ENCODE measurements around the gene WWOX. TPM values are rescaled to one million over a fixed set of nuclear protein-coding genes. Genes with fewer than 3 reads are reported as not detected.

WWOX gene
- total RNA-seq, 4 donors from 2014 or later: 21.4 to 55.6 (median 33.2) TPM

DNA sequence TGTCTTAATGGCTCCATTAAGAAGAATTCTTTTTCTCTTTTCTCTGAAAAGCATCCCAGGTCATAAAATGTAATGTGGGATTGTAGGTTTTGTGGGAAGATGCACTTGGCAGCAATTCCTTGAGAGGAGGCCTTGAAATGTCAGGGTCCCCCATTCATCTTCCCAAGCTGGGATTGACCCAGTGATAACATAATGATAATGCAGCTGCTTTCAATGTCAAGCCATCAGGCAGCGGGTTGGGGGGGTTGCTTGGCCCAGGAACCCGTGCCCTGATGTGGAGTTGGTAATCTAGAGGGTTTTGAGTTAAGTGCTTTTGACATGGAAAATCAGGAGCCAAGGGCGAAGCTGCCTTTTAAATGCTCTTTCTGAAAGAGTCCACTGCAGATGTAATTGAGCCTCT lies 484.0 kb downstream of the WWOX start:
- ATAC-seq (ENCODE audit: low FRiP score): no peak
- TF ChIP-seq, protein P1, sequence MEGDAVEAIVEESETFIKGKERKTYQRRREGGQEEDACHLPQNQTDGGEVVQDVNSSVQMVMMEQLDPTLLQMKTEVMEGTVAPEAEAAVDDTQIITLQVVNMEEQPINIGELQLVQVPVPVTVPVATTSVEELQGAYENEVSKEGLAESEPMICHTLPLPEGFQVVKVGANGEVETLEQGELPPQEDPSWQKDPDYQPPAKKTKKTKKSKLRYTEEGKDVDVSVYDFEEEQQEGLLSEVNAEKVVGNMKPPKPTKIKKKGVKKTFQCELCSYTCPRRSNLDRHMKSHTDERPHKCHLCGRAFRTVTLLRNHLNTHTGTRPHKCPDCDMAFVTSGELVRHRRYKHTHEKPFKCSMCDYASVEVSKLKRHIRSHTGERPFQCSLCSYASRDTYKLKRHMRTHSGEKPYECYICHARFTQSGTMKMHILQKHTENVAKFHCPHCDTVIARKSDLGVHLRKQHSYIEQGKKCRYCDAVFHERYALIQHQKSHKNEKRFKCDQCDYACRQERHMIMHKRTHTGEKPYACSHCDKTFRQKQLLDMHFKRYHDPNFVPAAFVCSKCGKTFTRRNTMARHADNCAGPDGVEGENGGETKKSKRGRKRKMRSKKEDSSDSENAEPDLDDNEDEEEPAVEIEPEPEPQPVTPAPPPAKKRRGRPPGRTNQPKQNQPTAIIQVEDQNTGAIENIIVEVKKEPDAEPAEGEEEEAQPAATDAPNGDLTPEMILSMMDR (IDR thresholded peaks at IDR 0.05): no peak
- DNase-seq (ENCODE audit: low spot score): no peak

DNA sequence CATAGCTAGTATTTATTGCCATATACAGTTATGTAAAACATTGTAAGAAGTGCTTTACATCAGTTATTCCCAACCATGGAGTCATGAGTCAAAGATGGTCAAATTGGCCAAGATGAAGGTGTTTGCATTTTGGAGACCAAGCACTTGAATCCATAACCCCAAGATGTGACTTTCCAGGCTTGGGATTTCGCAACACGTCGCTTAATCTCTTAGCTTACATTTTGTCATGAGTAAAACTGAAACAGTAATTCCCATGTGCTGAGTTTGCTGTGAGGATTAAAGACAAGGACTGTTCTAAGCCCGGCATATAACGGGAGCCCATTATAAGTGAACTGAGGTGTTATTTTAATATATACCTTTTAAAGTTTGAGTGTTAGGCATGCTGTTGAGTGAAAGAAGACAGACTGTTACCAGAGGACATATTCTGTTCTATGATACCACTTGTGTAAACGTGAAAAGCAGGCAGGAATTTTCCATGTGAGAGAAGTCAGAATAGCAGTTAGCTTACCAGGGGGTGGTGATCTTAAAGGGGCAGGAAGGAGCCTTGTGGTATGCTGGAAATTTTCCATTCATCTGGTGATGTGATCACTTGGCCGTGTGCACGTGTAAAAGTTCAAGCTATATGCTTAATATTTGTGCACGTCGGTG lies 484.9 kb downstream of the WWOX start:
- DNase-seq (ENCODE audit: low spot score): no peak
- no peak for ATAC-seq (ENCODE audit: low FRiP score)
- TF ChIP-seq, protein P1 (IDR thresholded peaks at IDR 0.05): no peak

DNA sequence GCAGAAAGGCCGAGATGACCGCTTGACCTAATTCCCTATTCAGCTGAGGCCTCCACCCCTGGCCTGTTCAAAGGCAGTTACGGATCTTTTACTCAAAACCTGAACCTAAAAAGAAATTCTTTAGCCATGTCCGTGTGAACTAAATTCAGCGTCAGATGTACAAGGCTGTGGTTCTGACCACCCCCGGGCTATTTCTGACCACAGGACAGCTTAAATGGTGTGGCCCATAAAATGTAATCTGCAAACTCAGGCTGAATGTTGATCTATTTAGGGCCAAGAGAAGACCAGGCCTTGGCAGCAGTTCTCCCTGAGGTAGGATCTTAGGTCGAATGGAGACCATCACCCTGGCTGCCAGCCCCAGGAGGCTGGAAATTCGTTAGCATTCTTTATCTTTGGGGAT lies 485.5 kb downstream of the WWOX start:
- no peak for DNase-seq (ENCODE audit: low spot score)
- TF ChIP-seq, protein P1 (IDR thresholded peaks at IDR 0.05): no peak
- ATAC-seq (ENCODE audit: low FRiP score): no peak

DNA sequence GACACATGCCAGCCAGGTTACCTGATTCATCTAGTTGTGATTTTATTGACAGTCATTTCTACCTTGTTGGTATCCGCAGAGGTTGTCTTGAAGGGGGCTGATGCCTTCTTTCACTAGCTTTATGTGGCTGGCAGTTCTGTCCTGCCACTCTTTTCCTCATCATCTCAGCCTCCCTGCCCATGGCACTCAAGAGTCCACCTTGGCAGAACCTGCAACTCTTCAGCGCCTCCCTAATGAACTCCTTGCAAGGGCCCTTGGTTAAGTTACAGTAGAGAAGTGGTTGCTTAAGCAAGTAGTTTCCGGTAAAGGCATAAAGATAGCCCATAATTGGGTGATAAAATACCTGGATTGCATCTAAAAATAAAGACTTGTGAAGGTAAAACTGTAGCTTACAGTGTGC lies 489.9 kb downstream of the WWOX start:
- no peak for ATAC-seq (ENCODE audit: low FRiP score)
- no peak for DNase-seq (ENCODE audit: low spot score)
- TF ChIP-seq, protein P1 (IDR thresholded peaks at IDR 0.05): no peak

DNA sequence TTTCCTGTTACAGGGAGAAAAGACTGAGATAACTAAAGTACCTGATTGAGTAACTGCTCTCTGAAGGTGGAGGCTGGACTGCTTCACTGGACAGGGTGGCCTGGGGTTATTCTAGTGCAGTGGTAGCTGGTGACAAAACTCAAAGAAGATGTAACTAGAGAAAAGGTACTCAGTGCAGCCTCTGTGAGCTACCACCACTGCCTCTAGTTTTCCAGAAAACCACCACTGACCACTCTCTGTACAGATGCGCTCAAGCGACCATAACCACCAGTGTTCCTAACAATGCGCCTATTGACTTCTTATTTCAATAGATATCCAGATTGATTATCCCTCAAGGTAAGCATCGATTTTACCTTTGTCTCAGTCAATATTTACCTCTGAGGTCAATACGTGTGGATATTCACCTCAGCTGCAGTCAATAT lies 492.2 kb downstream of the WWOX start:
- TF ChIP-seq, protein P1 (IDR thresholded peaks at IDR 0.05): no peak
- DNase-seq (ENCODE audit: low spot score) (no peak), ATAC-seq (ENCODE audit: low FRiP score) (no peak)

DNA sequence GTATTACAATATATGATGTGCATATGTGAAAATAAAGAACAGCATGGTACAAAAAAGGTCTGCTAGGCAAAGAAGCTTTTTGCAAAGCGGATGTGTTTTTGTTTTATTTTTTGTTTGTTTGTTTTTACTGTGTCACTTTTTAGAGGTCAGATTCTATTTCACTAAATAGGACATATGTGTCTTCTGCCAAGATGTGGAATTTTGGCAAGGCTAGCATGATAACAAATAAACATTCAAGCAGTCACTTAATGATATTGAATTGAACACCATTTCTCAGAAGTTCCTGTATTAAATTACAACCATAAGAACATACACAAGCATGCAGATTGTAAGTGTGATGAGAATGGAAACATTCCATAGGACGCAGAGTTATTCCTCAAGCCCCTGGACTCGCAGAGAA lies 492.7 kb downstream of the WWOX start:
- TF ChIP-seq, protein P1 (IDR thresholded peaks at IDR 0.05): no peak
- DNase-seq (ENCODE audit: low spot score) (no peak), ATAC-seq (ENCODE audit: low FRiP score) (no peak)

DNA sequence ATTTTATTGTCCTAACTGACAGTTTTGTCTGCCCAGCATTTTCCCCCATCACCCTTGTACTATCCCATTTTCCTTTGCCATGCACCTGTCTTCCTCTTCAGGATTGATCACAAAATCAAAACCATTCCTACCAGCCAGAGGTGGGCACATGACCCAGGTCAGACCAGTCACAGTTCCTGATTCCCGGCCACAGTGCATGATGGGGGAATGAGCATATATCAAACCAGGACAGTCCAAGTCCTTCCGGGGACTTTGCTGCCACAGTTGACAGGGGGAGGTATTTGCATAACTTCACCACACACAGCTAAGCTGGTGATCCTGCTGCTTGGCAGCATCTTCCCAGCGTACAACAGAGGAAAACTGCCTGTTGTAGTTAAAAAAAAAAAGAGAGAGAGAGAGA lies 493.9 kb downstream of the WWOX start:
- ATAC-seq (ENCODE audit: low FRiP score): no peak
- TF ChIP-seq, protein P1 (IDR thresholded peaks at IDR 0.05): no peak
- no peak for DNase-seq (ENCODE audit: low spot score)
